ENCODE results near the gene DDX56.
"Not testable (repeated sequence)": the region's sequence is repeated elsewhere in the genome, so short reads cannot be mapped to it uniquely, and the experiment has no call there.

The DDX56 gene

DNA sequence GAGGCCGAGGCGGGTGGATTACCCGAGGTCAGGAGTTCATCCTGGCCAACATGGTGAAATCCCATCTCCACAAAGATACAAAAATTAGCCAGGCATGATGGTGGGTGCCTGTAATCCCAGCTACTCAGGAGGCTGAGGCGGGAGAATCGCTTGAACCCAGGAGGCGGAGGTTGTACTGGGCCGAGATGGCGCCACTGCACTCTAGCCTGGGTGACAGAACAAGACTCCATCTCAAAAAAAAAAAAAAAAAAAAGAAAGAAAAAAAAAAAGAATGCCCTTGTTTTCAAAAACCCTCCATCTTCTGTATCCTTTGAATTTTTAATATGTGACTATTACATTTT, 11.1 kb downstream of the DDX56 start:
- DNase-seq (ENCODE audit: low spot score): not testable (repeated sequence)

DNA sequence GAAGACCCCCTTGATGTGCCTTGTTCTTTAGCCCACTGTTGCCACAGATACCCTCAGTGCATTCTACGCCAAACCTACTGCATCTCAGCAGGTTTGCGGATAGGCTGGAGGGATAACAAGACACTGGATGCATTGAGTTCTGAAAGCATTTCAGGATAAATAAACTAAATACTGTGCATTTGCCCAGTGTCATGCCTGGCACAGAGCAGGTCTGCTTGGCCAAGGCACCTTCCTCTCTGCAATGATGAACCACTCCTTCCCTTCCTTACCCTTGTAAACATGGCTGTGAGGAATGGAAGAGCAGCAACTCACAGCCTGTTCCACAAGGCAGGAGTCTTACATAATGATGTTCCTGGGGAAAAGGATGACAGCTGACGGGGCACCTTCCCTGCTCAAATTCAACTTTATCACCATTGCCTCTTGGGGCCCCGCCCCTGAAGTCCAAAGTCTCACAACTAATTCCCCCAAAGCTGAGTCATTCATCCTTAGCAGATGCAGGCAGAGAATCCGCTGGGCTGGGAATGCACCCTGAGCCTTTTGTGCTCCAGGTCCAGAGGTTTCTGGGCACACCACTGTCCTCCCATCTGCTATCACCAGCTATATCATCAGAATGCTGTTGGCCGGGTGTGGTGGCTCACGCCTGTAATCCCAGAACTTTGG, 11.6 kb downstream of the DDX56 start:
- DNase-seq (ENCODE audit: low spot score): no peak

DNA sequence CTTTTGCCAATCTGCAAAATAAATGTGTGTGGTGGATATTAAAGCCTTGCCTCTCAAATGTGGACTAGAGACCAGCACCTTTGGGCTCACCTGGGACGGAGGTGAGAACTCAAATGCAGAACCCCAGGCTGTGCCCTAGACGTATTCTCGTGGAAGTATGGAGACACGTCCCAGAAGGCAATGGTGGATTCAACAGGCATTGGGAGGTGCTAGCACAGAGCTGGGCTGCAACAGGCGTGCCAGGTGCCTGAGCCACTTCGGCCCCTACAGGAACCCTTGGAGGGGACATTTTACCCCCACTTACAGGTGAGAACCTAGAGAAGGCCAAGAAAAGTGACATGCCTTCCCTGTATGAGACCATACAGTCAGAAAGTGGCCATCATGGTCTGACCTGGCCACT, 12.2 kb downstream of the DDX56 start:
- DNase-seq (ENCODE audit: low spot score): no peak

DNA sequence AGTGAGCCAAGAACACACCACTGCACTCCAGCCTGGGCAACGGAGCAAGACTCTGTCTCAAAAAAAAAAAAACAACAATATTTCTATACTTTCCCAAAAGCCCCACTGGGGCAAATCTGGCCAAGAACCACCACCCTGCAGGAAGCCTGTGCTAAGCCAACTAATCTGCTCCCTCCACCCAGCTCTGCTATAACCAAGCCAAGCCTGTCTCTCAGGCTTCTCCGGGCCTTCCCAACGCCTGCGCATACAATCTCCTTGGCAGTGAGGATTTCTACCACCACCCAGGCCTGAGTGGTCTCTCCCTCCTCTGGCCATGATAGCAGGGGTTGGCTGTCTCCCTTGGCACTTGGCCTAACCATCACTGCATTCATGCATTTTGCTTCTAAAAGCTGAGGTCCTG, 14.2 kb downstream of the DDX56 start:
- no peak for DNase-seq (ENCODE audit: low spot score)

DNA sequence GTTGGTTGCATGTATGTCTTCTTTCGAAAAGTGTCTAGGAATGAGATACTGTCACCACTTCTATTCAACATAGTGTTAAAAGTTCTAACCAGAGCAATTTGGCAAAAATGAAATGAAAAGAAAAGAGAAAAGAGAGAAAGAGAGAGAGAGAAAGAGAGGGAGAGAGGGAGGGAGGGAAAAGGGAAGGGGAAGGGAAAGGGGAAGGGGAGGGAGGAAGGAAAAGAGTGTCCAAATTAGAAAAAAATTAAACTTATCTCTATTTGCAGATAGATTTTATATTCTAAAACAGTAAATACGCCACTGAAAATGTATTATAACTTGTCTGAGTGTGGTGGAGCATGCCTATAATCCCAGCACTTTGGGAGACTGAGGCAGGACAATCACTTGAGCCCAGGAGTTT, 16.2 kb downstream of the DDX56 start:
- no peak for DNase-seq (ENCODE audit: low spot score)

DNA sequence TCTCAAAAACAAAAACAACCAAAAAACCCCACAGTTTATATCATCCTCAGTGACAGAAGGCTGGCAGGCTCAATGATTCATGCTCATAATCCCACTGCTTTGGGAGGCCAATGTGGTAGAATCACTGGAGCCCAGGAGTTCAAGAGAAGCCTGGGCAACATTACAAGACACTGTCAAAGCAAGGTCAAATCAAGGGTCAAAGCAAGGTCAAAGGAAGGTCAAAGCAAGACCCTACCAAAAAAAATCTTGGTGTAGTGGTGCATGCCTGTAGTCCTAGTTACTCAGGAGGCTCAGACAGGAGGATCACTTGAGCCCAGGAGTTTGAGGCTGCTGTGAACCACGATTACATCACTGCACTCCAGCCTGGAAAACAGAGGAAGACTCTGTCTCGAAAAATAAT, 18.4 kb downstream of the DDX56 start:
- DNase-seq (ENCODE audit: low spot score): no peak

DNA sequence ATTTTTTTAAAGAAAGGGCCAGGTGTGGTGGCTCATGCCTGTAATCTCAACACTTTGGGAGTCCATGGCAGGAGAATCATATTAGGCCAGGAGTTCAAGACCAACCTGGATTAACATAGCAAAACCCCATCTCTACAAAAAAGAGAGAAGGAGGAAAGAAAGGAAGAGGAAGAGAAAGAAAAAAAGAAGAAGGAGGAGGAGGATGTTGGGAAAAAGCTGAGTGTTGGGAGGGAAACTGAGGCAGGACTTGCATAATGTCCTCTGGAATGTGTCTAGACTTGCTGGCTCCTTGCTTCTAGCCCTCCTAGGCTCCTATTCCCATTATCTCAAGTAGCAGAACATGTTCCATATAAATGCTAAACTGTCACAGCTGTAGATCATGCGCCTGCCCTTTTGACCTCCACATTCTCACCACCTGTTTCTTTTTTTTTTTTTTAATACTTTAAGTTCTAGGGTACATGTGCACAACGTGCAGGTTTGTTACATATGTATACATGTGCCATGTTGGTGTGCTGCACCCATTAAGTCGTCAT, 21.2 kb downstream of the DDX56 start:
- DNase-seq (ENCODE audit: low spot score): not testable (repeated sequence)

DNA sequence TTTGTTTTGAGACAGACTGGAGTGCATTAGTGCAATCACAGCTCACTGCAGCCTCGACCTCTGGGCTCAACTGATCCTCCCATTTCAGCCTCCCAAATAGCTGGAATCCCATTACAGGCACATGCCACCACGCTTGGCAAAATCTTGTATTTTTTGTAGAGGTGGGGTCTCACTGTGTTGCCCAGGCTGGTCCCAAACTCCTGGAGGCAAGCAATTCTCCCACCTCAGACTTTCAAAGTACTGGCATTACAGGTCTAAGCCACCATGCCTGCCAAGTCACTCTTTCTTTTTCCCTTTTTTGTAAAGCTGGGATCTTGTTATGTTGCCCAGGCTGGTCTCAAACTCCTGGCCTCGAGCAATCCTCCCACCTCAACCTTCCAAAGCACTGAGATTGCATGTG, 24.3 kb downstream of the DDX56 start:
- no peak for DNase-seq (ENCODE audit: low spot score)

DNA sequence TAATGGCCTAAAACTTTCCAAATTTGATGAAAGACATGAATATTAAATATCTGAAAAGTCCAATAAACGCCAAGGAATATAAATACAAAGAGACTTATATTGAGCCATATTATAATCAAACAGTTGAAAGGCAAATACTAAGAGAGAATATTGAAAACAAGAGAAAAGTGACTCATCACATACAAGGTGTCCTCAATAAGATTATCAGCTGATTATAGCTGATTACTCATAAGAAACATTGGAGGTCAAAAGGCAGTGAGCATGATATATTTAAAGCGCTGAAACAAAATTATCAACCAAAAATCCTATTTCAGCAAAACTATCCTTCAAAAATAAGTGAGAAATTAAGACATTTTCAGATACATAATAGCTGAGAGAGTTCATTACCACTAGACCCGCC, 24.8 kb downstream of the DDX56 start:
- DNase-seq (ENCODE audit: low spot score): no peak

DNA sequence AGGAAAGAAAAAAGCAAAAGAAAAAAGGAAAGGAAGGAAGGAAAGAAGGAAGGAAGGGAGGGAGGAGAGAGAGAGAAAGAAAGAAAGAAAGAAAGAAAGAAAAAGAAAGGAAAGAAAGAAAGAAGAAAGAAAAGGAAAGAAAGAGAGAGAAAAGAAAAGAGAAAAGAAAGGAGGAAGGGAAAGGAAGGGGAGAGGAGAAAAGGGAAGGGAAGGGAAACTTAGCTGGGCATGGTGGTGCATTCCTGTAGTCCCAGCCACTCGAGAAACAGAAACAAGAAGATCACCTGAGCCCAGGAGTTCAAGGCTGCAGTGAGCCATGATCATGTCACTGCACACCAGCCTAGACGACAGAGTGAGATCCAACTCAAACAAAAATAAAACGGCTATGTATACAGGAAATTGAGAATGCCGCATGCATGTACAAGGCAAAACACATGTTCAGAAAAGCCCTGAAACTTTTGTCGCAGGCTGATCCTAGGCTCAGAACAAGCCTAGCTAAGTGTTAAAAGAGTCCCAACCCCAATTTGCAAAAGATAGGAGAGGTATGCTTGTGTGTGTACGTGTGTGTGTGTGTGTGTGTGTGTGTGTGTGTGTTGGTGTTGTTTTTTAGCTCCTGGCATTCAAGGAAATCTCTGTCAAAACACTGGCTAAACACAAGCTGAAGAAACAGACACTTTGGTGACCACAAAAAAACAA, 26.0 kb downstream of the DDX56 start:
- DNase-seq (ENCODE audit: low spot score): no peak

DNA sequence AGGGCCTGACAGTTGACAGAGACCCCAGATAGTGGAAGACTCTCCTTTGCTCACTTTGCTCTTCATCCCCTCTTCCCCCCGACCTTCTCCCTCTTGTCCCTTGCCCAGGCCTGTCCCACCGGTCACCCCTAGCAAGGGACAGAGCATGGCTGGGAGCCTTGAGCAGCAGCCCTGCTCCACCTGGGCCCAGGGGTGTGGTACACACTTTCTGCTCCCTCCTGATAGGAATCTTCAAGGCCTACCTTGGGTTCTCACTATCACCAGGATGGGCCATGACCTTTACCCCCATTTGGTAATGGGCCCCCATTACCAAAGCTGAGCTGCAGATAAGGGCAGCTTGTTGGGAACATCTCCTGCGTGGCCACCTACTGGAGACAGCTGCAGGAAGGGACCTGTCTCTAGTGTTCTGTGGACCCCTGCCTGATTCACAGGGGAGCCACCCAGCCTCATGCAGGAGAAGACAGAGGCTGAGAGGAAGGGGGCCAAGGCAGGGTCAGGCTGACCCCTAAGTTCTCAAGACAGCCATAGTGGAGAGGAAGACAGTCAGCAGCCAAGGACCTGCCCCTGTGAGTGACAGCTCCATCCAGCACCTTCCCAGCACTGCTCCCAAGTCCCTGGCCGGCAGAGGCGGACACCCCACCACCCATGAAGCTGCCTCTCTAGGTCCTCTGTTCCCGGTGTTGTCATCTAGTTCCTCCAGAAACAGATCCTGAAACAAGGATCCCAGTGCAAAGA, 31.7 kb downstream of the DDX56 start:
- no peak for DNase-seq (ENCODE audit: low spot score)

DNA sequence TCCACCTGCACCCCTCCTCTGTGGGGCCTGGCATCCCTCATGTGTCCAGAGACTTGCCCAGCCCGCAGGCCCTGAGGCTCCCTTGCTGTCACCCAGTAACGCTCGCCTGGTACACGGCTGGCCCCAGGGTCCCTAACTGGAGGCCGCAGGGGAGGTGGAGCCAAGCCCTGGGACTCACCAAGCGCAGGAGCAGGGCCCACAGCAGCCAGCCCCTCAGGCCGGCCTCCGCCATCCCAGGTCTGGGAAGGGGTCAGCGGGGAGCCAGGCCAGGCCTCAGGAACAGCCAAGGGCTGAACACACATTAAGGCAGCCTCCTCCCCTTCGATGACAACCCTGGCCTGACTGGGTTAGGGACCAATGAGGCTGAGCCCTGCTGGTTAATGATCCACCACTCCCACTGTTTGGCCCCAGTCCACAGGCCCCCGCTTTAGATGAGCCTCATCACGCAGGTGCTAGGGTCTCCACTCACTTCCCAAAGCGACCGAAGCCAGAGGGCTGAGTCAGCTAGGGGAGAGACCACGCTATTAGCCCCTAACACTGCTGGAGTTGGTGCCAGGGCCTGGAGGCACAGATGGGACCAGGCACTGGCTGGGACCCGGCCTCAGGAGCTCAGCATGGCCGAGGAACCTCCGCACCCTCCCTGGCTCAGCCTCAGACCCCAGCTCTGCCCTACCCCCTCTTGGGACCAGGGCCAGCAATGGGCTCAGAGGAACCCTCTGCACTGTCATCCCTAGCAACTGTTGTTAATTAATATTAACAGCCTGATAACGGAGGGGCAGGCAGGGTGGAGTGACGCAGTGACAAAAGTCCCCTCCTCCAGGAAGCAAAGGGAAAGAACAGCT, 32.5 kb downstream of the DDX56 start, which contains the start of gene NPC1L1:
NPC1L1 (minus strand) TSS at position 303 of the 842 bp plus-strand sequence; CDS start at position 232, 71 bp downstream.
- no peak for DNase-seq (ENCODE audit: low spot score)

DNA sequence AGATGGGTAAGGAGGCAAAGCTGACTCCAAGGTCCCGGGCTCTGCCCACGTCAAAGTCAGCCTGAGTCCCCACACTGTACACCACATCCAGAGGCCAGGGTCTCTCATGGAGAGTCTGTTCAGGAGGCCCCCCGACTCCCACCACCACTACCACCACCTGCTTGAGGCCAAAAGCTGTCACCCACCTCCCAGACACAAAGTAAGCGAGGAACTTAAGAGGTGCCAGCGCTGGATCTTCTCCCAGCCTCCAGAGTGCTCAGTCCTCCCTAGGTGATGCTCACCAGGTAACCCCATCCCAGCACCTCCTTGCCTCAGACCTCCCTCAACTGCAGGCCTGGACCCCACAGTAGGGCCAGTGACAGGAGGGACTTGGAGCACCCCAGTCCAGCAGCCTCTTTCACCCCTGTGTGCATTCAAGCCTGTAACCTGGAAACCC, 33.1 kb downstream of the DDX56 start:
- no peak for DNase-seq (ENCODE audit: low spot score)

DNA sequence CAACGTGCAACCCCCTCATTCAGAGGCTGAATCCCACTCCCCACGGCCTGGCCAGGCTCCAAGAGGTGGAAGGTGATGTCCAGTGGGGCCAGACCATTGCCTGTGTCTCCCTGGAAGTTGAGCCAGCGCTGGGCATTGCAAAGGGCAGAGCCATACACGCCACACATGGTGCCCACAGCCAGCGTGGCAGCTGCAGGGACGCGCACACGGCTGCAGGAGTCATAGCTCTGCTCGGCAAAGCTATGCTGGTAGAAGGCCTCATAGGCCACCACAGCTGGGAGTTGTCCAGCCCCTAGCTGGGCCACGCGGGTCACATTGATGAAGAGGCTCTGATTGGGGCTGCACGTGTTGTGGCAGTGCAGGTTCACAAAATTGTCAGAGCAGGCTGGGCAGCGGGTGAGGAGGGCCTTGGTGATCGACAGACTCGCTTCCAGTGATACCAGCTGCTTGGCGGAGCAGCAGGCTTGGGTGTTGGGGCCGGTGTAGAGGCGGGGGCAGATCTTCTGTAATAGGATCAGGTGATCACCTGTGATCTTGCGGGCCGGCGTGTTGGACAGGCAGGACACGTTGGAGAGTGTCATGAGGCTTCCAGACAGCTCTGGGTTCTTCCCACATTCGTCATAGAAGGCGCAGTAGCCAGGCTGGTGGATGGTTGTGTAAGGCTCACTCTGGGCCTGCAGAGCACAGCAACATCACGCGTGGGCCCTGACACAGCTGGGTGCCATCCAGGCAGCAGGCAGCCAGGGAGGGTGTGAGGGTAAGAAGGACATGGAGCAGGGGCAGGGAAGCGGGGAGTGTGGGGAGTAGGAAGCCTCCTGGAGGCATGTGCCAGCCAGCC, 33.8 kb downstream of the DDX56 start:
- no peak for DNase-seq (ENCODE audit: low spot score)

DNA sequence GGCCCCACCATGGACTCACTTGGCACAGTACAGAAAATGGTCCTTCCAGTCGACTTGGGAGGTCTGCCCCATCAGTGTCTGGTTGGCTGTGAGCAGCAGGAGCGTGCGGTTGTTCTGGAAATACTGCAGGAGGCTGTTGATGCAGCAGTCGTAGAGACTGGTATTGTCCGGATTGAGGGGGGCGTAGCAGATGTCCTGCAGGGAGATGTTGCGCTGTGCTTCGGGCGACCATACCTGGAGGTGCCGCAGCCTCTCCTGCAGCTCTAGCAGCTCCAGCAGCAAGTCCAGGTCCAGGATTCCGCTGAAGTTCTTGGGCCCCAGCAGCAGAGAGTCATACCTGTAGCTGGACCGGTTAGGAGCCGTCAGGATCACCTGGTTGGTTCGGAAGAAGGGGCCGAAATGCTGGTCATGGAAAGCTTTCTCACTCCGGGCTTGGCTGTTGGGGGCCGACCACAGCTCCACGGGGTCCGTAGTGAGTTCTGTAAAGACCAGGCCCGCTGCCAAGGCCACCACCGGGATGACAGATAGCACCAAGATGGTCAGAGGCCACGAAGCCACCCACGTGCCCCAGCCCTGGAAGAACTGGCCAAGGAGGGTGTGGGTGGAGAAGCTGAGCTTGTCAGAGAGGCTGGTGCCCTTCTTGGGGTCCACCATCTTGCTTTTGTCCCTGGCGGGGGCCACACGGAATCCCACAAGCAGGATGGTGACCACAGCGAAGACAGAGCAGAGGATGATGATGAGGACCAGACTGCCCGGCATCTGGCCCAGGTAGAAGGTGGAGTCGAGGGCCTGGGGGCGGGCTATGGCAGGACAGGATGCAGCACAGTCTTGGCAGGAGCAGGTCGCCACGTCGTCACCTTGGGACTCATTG, 34.7 kb downstream of the DDX56 start:
- DNase-seq (ENCODE audit: low spot score): no peak

DNA sequence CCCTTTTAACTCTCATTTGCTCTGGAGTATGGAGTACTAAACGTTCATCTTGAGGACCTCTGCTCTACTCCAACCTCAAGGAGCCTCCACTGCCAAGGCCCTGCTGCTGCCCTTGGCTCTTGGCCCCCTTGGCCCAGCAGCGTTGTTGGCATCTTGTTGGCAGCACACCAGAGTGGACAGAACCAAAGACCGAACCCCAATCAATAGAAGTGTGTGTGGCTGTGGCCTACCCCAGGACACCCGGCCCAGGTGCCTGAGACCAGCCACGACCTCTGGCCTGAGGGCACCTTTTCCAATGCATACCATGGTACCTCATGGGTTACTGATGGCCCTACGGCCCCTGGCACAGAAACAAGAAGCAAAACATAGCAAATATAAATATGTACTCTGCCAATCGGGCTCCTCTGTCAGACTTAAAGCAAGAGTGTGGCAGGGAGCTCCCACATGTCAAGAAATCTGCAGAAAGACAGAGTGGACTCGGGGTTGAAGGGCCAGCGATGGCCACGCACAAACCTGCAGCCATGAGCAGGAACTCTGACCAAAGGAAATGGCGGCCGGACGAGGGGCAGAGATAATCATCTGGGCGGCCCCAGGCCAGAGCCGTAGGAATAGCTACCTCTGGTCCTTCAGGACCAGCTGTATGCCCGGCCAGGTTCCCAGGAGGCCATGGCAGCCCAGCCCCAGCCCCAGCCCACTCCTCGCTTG, 35.5 kb downstream of the DDX56 start:
- no peak for DNase-seq (ENCODE audit: low spot score)

DNA sequence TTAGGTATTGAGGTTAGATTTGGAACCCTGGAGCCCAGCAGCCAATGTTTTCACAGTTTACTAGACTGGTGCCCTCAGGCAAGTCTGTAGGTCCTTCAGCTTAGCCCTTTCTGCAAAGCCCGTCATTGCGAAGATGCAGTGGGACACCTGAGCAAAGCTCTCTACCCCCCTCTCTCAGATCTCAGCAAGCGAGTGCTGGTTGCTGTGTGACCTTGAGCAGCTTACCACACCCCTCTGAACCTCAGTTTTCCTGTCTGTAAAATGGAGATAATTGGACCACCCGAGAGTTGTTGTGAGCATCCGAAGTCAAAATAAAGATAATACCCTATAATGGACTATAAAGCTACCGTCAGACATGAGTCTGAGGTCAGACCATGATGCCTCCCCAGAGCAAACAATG, 36.3 kb downstream of the DDX56 start:
- no peak for DNase-seq (ENCODE audit: low spot score)

DNA sequence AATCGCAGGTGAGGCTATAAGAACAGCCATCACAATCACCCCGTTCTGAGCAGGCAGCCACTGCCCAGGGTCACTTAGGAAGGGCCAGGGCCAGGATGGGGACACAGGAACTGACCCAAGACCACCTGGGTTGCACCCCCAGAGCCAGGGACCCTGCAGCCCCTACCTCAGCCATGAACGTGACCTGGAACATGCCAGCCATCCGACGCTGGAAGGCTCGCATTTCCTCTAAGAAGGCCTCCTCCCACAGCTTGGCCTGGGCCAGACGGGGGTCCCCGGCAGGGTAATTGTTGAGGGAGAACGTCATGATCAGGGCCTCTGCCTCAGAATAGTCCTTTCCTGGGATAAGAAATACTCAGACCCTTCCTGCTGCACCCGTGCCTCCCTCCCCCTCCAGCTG, 37.6 kb downstream of the DDX56 start:
- DNase-seq (ENCODE audit: low spot score): no peak

DNA sequence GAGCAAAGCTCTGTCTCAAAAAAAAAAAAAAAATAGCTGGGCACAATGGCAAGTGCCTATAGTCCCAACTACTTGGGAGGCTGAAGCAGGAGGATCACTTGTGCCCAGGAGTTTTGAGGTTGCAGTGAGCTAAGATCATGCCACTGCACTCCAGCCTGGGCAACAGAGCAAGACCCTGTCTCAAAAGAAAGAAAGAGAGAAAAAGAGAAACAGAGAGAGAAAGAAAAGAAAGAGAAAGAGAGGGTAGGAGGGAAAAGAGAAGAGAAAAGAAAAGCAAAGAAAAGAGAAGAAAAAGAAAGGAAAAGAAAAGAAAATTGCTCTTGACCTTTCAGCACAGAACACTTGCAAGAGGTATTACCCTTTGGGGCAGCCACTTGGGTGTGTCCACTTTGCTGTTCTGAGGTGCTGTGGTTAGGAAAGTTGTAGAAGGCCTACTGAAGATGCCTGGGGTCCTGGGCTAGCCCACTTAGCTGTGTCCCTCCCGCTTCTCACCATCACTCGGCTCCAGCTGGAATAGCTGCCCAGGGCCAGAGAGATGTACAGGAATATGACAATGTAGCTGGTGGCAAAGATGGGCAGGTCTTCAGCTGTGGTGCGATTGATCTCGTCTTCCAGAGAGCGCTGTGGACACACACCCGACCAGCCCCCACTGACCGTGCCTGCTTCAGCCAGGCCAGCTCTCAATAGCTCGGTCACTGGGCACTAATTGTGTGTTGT, 38.2 kb downstream of the DDX56 start:
- DNase-seq (ENCODE audit: low spot score): no peak

Measured in CD4-positive, alpha-beta T cell treated with Interleukin-6 at 100 ng/mL for 8 hours (primary cell).